Liver (tissue), 9 donors: ENCODE data around the gene NCDN. TPM values are rescaled to one million over a fixed set of nuclear protein-coding genes. Genes with fewer than 3 reads are reported as not detected.

Experiments
- DNase-seq: peaks from one replicate; pipeline ENCODE4 v3.0.0-alpha.2; 2017; ENCODE audit warnings: low spot score
- H3K27ac ChIP-seq, 2 donors: one replicate each; pipeline ENCODE4 v1.7.0; 2013; ENCODE audit warnings: inconsistent platforms in 2 of 2, low read length in 2 of 2, control low read depth in 1 of 2, low read depth in 1 of 2, mild to moderate bottlenecking in 1 of 2
- H3K27me3 ChIP-seq, 4 donors: one replicate each; pipeline versions ENCODE4 v1.6.1 to v1.7.0; 2013; ENCODE audit warnings: low read length in 3 of 4, inconsistent platforms in 1 of 4, mild to moderate bottlenecking in 1 of 4, moderate library complexity in 1 of 4; ENCODE audit not compliant: control insufficient read depth in 4 of 4, insufficient read depth in 4 of 4
- H3K36me3 ChIP-seq, 4 donors: one replicate each; pipeline versions ENCODE4 v1.6.1 to v1.7.0; 2013; ENCODE audit warnings: low read length in 3 of 4, mild to moderate bottlenecking in 3 of 4, low read depth in 1 of 4, moderate library complexity in 1 of 4; ENCODE audit not compliant: control insufficient read depth in 4 of 4, insufficient read depth in 3 of 4
- H3K4me1 ChIP-seq, 4 donors: one replicate each; pipeline versions ENCODE4 v1.6.1 to v1.7.0; 2013; ENCODE audit warnings: low read length in 3 of 4, mild to moderate bottlenecking in 3 of 4, moderate library complexity in 1 of 4; ENCODE audit not compliant: control insufficient read depth in 4 of 4, insufficient read depth in 4 of 4
- H3K4me3 ChIP-seq, 3 donors: one replicate each; pipeline versions ENCODE4 v1.6.1 to v1.7.0; 2013; ENCODE audit warnings: low read length in 3 of 3, control low read depth in 1 of 3, low read depth in 1 of 3, mild to moderate bottlenecking in 1 of 3
- H3K9ac ChIP-seq, 2 donors: one replicate each; pipeline ENCODE4 v1.7.0; 2013; ENCODE audit warnings: low read length in 2 of 2, mild to moderate bottlenecking in 2 of 2, moderate library complexity in 2 of 2, control low read depth in 1 of 2, low read depth in 1 of 2
- H3K9me3 ChIP-seq, 4 donors: one replicate each; pipeline versions ENCODE4 v1.6.1 to v1.7.0; 2013; ENCODE audit warnings: low read length in 3 of 4; ENCODE audit not compliant: control insufficient read depth in 4 of 4
- ATF3 ChIP-seq: IDR thresholded peaks from 2 replicates; pipeline ENCODE4 v1.6.1; 2016; ENCODE audit warnings: antibody characterized with exemption
- CTCF ChIP-seq: fragments of 150-350 bp; IDR thresholded peaks from 2 replicates; pipeline ENCODE4 v1.5.1; 2017; ENCODE audit warnings: improper control_type of control experiment, low read depth, low read length; ENCODE audit not compliant: missing input control
- EGR1 ChIP-seq, 2 donors: IDR thresholded peaks; 2 replicates each; pipeline ENCODE4 v1.6.1; 2016 to 2018; ENCODE audit warnings: antibody characterized with exemption in 2 of 2, low read depth in 2 of 2
- FOXA1 ChIP-seq: IDR thresholded peaks from 2 replicates; pipeline ENCODE4 v1.6.1; 2016; ENCODE audit warnings: antibody characterized with exemption
- FOXA2 ChIP-seq: IDR thresholded peaks from 2 replicates; pipeline ENCODE4 v1.6.1; 2016; ENCODE audit warnings: antibody characterized with exemption
- GABPA ChIP-seq, 2 donors: IDR thresholded peaks in 1 of 2; conservative IDR thresholded peaks in 1 of 2; 2 replicates each; pipeline ENCODE4 v1.6.1; 2016; ENCODE audit warnings: antibody characterized with exemption in 2 of 2, mild to moderate bottlenecking in 1 of 2, moderate library complexity in 1 of 2
- HNF4A ChIP-seq, 2 donors: conservative IDR thresholded peaks; 2 replicates each; pipeline ENCODE4 v1.6.1; 2016; ENCODE audit warnings: antibody characterized with exemption in 2 of 2, mild to moderate bottlenecking in 2 of 2
- HNF4G ChIP-seq: IDR thresholded peaks from 2 replicates; pipeline ENCODE4 v1.6.1; 2016; ENCODE audit warnings: antibody characterized with exemption
- JUND ChIP-seq, 2 donors: IDR thresholded peaks; 2 replicates each; pipeline ENCODE4 v1.6.1; 2016; ENCODE audit warnings: antibody characterized with exemption in 2 of 2
- MAX ChIP-seq: IDR thresholded peaks from 2 replicates; pipeline ENCODE4 v1.6.1; 2016; ENCODE audit warnings: antibody characterized with exemption
- NR2F2 ChIP-seq: IDR thresholded peaks from 2 replicates; pipeline ENCODE4 v1.6.1; 2016; ENCODE audit warnings: antibody characterized with exemption
- RAD21 ChIP-seq, 2 donors: IDR thresholded peaks; 2 replicates each; pipeline ENCODE4 v1.6.1; 2016; ENCODE audit warnings: antibody characterized with exemption in 2 of 2, mild to moderate bottlenecking in 2 of 2
- REST ChIP-seq: IDR thresholded peaks from 2 replicates; pipeline ENCODE4 v1.6.1; 2016; ENCODE audit warnings: antibody characterized with exemption, mild to moderate bottlenecking
- RXRA ChIP-seq, 2 donors: IDR thresholded peaks; 2 replicates each; pipeline ENCODE4 v1.6.1; 2017 to 2018; ENCODE audit warnings: antibody characterized with exemption in 2 of 2, mild to moderate bottlenecking in 1 of 2
- SP1 ChIP-seq: IDR thresholded peaks from 2 replicates; pipeline ENCODE4 v1.6.1; 2018; ENCODE audit warnings: antibody characterized with exemption, mild to moderate bottlenecking
- TAF1 ChIP-seq: conservative IDR thresholded peaks from 2 replicates; pipeline ENCODE4 v1.6.1; 2016; ENCODE audit warnings: antibody characterized with exemption, mild to moderate bottlenecking
- YY1 ChIP-seq: IDR thresholded peaks from 2 replicates; pipeline ENCODE4 v1.6.1; 2016; ENCODE audit warnings: antibody characterized with exemption, mild to moderate bottlenecking
- ZBTB33 ChIP-seq: IDR thresholded peaks from 2 replicates; pipeline ENCODE4 v1.6.1; 2016; ENCODE audit warnings: antibody characterized with exemption
- WGBS: extraction: QIAGEN DNeasy Blood & Tissue Kit; methylation state at CpG from one replicate; pipeline ENCODE4 v1.1.7; 2013; 5-methylcytosine and 5-hydroxymethylcytosine counted together
- polyA plus RNA-seq, 2 donors: library from polyadenylated mRNA; stranded (reverse) in 1 of 2; unstranded in 1 of 2; fragments of 200-250 nt in 1 of 2; fragments of >200 nt in 1 of 2; fragmentation: Nextera tagmentation in 1 of 2; extraction: Ambion mirVana in 1 of 2; gene quantifications; one replicate each; pipeline versions ENCODE4 v1.2.1 to v1.2.3, GENCODE V29; 2013 to 2015
- total RNA-seq, 2 donors: library from RNA; depleted of rRNA; stranded (reverse); fragments of >200 nt; gene quantifications; one replicate each; pipeline ENCODE4 v1.2.3, GENCODE V29; 2014
- donor health status: healthy.
- donor health status: healthy.
- donor health status: healthy.
- donor health status: healthy.
- donor health status: healthy.

Gene NCDN
- total and polyA plus RNA-seq, 4 donors = 2.7 to 7.9 (median 5.6) TPM

GRCh38 chr1:35605071-35605866 is 47.7 kb downstream of the NCDN start:
- Histone ChIP-seq H3K4me3 (no peak overlapping the region), H3K27me3 (no peaks in the 10 kb centered on the region), H3K9ac (no peak overlapping the region), H3K36me3 (peaks cover 30 to 64% (median 57%) of the 10 kb centered on the region in 4 donors), H3K4me1 (no peaks in the 10 kb centered on the region), H3K9me3 (no peaks in the 10 kb centered on the region), H3K27ac (no peak overlapping the region)
- no peak for DNase-seq
- TF ChIP-seq GABPA (IDR thresholded peaks at IDR 0.05 in 1 of 2, conservative IDR thresholded peaks at IDR 0.05 in 1 of 2) (no peak), NR2F2 (no peak), TAF1 (no peak), JUND (IDR thresholded peaks at IDR 0.05) (no peak), FOXA2 (no peak), FOXA1 (no peak), MAX (no peak), RXRA (IDR thresholded peaks at IDR 0.05) (no peak), RAD21 (IDR thresholded peaks at IDR 0.05) (no peak), HNF4G (no peak), ZBTB33 (no peak), HNF4A (conservative IDR thresholded peaks at IDR 0.05) (no peak), REST (no peak), SP1 (no peak), EGR1 (IDR thresholded peaks at IDR 0.05; ENCODE audit: low read depth in 2 of 2) (no peak), YY1 (no peak)
- WGBS = 93% methylated on average over 6 of the region's 6 CpGs

GRCh38 chr1:35605867-35606182 is 48.2 kb downstream of the NCDN start:
- Histone ChIP-seq H3K27me3 (no peaks in the 10 kb centered on the region), H3K9me3 (no peaks in the 10 kb centered on the region), H3K4me3 (no peak overlapping the region), H3K9ac (no peak overlapping the region), H3K27ac (no peak overlapping the region), H3K36me3 (peaks cover 27 to 64% (median 56%) of the 10 kb centered on the region in 4 donors), H3K4me1 (no peaks in the 10 kb centered on the region)
- no peak for TF ChIP-seq TAF1
- no peak for TF ChIP-seq GABPA (IDR thresholded peaks at IDR 0.05 in 1 of 2, conservative IDR thresholded peaks at IDR 0.05 in 1 of 2)
- no peak for TF ChIP-seq REST
- no peak for TF ChIP-seq NR2F2
- TF ChIP-seq JUND (IDR thresholded peaks at IDR 0.05) = no peak
- no peak for TF ChIP-seq CTCF
- TF ChIP-seq RXRA (IDR thresholded peaks at IDR 0.05) = no peak
- no peak for TF ChIP-seq FOXA2
- no peak for TF ChIP-seq MAX
- no peak for TF ChIP-seq SP1
- TF ChIP-seq HNF4G = no peak
- no peak for TF ChIP-seq ATF3
- TF ChIP-seq FOXA1 = no peak
- no peak for TF ChIP-seq EGR1 (IDR thresholded peaks at IDR 0.05; ENCODE audit: low read depth in 2 of 2)
- TF ChIP-seq RAD21 (IDR thresholded peaks at IDR 0.05) = no peak
- DNase-seq = no peak
- WGBS = 91% methylated on average over 4 of the region's 4 CpGs
